Measurements from ENCODE around the gene IGFALS.

- TF ChIP-seq, protein P1, sequence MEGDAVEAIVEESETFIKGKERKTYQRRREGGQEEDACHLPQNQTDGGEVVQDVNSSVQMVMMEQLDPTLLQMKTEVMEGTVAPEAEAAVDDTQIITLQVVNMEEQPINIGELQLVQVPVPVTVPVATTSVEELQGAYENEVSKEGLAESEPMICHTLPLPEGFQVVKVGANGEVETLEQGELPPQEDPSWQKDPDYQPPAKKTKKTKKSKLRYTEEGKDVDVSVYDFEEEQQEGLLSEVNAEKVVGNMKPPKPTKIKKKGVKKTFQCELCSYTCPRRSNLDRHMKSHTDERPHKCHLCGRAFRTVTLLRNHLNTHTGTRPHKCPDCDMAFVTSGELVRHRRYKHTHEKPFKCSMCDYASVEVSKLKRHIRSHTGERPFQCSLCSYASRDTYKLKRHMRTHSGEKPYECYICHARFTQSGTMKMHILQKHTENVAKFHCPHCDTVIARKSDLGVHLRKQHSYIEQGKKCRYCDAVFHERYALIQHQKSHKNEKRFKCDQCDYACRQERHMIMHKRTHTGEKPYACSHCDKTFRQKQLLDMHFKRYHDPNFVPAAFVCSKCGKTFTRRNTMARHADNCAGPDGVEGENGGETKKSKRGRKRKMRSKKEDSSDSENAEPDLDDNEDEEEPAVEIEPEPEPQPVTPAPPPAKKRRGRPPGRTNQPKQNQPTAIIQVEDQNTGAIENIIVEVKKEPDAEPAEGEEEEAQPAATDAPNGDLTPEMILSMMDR (IDR thresholded peaks at IDR 0.05; ENCODE audit: insufficient read depth, low read length, poor library complexity, severe bottlenecking) = no peak
- no peak for TF ChIP-seq EZH2phosphoT487 (conservative IDR thresholded peaks at IDR 0.05; ENCODE audit: low read length)
Observed at GRCh38 chr16:1749152-1750117, 44.1 kb downstream of the IGFALS start.
